Gastrocnemius medialis (tissue), 4 donors: ENCODE measurements around the gene CHAF1A. TPM values are rescaled to one million over a fixed set of nuclear protein-coding genes. Genes with fewer than 3 reads are reported as not detected.

Source experiments
- ATAC-seq, 2 donors: fragments of 150-250 bp; one replicate each; pipeline ENCODE4 v1.9.1; 2016
- DNase-seq, 2 donors: peaks; one replicate each; pipeline ENCODE4 v3.0.0-alpha.2; 2019
- H3K27ac ChIP-seq, 4 donors: fragments of 200-600 bp; sonication (generic); 1 replicate in 1 of 4; 2 replicates in 3 of 4; pipeline ENCODE4 v1.5.1; 2016 to 2018; ENCODE audit warnings: mild to moderate bottlenecking in 2 of 4, moderate library complexity in 1 of 4
- H3K27me3 ChIP-seq, 3 donors: fragments of 200-600 bp; sonication (generic) in 2 of 3; 1 replicate in 1 of 3; 2 replicates in 2 of 3; pipeline versions ENCODE4 v1.5.1 to v1.6.0; 2016 to 2019; ENCODE audit warnings: mild to moderate bottlenecking in 1 of 3, moderate library complexity in 1 of 3
- H3K36me3 ChIP-seq, 2 donors: fragments of 200-600 bp; sonication (generic) in 1 of 2; one replicate each; pipeline ENCODE4 v1.5.1; 2017 to 2018
- H3K4me1 ChIP-seq, 2 donors: fragments of 200-600 bp; sonication (generic) in 1 of 2; one replicate each; pipeline ENCODE4 v1.5.1; 2016 to 2017; ENCODE audit warnings: mild to moderate bottlenecking in 2 of 2
- H3K4me3 ChIP-seq, 4 donors: fragments of 200-600 bp; sonication (generic) in 3 of 4; 1 replicate in 1 of 4; 2 replicates in 3 of 4; pipeline ENCODE4 v1.5.1; 2016 to 2019; ENCODE audit warnings: mild to moderate bottlenecking in 2 of 4
- H3K9me3 ChIP-seq, 3 donors: fragments of 200-600 bp; sonication (generic) in 2 of 3; 1 replicate in 1 of 3; 2 replicates in 2 of 3; pipeline ENCODE4 v1.5.1; 2016 to 2019
- POLR2A ChIP-seq, 2 donors: fragments of 450-650 bp; IDR thresholded peaks; one replicate each; pipeline ENCODE4 v1.6.1; 2017; ENCODE audit warnings: antibody characterized with exemption in 2 of 2, mild to moderate bottlenecking in 2 of 2, moderate library complexity in 2 of 2
- in situ Hi-C, 4 donors: fragments of 200-750 bp; cut with MboI; loops; one replicate each; pipeline versions ENCODE4 v1.15.0 to v1.8.0; 2017; ENCODE audit warnings: low sequenced_read_pairs in 4 of 4
- intact Hi-C: fragments of 100-400 bp; cut with DNase I; formaldehyde crosslinking; loops from one replicate; pipeline ENCODE4 v1.15.1; 2023; ENCODE audit warnings: low total_unique reads
- total RNA-seq, 4 donors: library from RNA; depleted of rRNA; stranded (reverse); fragments of >200 nt; gene quantifications; one replicate each; pipeline versions ENCODE4 v1.1.0 to v1.2.3, GENCODE V29; 2016
- TF ChIP-seq, protein P1 (sequence below), 5 experiments: fragments of 450-650 bp in 3 of 5; fragments of 200-600 bp in 2 of 5; sonication (generic) in 2 of 5; IDR thresholded peaks in 4 of 5; conservative IDR thresholded peaks in 1 of 5; 1 replicate in 4 of 5; 2 replicates in 1 of 5; pipeline ENCODE4 v1.5.1; 2016 to 2019; ENCODE audit warnings: antibody characterized with exemption in 5 of 5, mild to moderate bottlenecking in 3 of 5, moderate library complexity in 3 of 5

Gene CHAF1A
- total RNA-seq, 4 donors from 2014 or later = 7.3 to 15.8 (median 9.7) TPM

DNA sequence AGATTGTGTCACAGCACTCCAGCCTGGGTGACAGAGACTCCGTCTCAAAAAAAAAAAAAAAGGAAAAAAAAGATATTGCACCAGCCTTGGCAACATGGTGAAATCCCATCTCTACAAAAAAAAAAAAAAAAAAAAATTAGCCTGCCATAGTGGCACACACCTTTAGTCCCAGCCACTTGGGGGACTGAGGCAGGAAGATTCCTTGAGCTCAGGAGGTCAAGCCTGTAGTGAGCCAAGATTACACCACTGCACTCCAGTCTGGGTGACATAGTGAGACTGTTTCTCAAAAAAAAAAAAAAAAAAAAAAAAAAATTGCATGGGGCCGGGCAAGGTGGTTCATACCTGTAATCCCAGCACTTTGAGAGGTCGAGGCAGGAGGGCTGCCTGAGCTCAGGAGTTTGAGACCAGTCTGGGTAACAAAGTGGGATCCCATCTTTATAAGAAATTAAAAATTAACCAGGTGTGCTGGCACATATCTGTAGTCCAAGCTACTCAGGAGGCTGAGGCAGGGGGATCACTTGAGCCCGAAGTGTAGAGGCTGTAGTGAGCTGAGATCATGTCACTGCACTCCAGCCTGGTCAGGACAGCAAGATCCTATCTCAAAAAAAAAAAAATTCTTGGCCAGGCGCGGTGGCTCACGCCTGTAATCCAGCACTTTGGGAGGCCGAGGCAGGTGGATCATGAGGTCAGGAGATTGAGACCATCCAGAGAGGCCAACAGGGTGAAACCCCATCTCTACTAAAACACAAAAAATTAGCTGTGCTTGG is 62.6 kb downstream of the CHAF1A start:
- no peak overlapping the region for H3K4me3 ChIP-seq
- DNase-seq (no peak), ATAC-seq (no peak)
- TF ChIP-seq POLR2A (IDR thresholded peaks at IDR 0.05) = no peak
- TF ChIP-seq, protein P1, sequence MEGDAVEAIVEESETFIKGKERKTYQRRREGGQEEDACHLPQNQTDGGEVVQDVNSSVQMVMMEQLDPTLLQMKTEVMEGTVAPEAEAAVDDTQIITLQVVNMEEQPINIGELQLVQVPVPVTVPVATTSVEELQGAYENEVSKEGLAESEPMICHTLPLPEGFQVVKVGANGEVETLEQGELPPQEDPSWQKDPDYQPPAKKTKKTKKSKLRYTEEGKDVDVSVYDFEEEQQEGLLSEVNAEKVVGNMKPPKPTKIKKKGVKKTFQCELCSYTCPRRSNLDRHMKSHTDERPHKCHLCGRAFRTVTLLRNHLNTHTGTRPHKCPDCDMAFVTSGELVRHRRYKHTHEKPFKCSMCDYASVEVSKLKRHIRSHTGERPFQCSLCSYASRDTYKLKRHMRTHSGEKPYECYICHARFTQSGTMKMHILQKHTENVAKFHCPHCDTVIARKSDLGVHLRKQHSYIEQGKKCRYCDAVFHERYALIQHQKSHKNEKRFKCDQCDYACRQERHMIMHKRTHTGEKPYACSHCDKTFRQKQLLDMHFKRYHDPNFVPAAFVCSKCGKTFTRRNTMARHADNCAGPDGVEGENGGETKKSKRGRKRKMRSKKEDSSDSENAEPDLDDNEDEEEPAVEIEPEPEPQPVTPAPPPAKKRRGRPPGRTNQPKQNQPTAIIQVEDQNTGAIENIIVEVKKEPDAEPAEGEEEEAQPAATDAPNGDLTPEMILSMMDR (IDR thresholded peaks at IDR 0.05 in 4 of 5, conservative IDR thresholded peaks at IDR 0.05 in 1 of 5) = no peak
- H3K36me3 ChIP-seq = no peaks in the 10 kb centered on the region
- H3K27ac ChIP-seq = no peak overlapping the region
- no peaks in the 10 kb centered on the region for H3K9me3 ChIP-seq
- H3K4me1 ChIP-seq = no peaks in the 10 kb centered on the region
- in situ Hi-C loops = no loop called here
- no peaks in the 10 kb centered on the region for H3K27me3 ChIP-seq
- intact Hi-C loops = no loop called here

GRCh38 chr19:4467835-4468234 is 65.4 kb downstream of the CHAF1A start:
- in situ Hi-C loops = no loop called here
- TF ChIP-seq POLR2A (IDR thresholded peaks at IDR 0.05) = no peak
- TF ChIP-seq, protein P1 (IDR thresholded peaks at IDR 0.05 in 4 of 5, conservative IDR thresholded peaks at IDR 0.05 in 1 of 5) = no peak
- intact Hi-C loops = no loop called here

DNA sequence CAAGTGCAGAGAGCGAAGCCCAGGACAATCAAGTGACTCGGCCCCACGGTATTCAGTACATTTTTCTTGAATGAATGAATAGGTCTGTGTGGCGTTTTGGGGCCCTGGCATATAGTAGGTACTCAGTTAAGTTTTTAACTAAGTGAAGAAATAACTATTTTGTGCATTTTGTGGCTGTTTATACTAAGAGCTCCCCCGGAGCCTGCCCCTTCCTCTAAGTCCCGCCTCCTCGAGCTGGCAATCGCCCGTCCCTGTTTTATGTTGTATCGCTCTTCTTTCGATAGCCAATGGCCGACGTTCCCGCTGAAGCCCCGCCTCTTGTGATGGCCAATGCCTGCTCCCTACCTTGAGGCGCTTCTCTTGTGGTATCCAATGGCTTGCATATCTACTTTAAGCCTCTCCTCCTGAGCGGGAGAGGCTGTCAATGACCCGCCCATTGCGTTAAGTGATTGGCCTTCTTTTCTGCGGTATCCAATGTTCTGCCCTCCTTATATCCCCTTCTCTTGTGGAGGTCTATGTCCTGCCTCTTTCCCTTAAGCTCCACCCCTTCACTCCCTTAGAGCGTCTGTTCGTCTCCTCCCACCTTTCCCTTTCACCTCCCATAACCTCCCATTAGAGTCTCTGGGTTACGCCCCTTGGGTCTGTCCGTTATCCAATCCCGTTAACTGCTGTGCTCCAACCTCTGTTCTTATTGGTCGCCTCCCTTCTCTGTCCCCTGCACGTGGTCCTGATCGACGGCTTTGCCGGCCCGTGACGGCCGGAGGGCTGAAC is 69.1 kb downstream of the CHAF1A start:
- peak; percentile 96 to 97 for ATAC-seq

More at GRCh38 chr19:4467835-4468234, 65.4 kb downstream of the CHAF1A start:
- no peak overlapping the region for H3K4me3 ChIP-seq
- H3K4me1 ChIP-seq = peaks cover 8% of the 10 kb centered on the region in 2 donors
- DNase-seq (no peak), ATAC-seq (no peak)
- no peak overlapping the region for H3K27ac ChIP-seq
- no peaks in the 10 kb centered on the region for H3K27me3 ChIP-seq
- H3K36me3 ChIP-seq = no peaks in the 10 kb centered on the region
- no peaks in the 10 kb centered on the region for H3K9me3 ChIP-seq

GRCh38 chr19:4472174-4472974 is 69.9 kb downstream of the CHAF1A start, which contains the start of gene HDGFL2:
TSS of gene HDGFL2 (plus strand) at chr19:4472297. CDS start at chr19:4472351, 54 bp downstream.
- TF ChIP-seq, protein P1 (IDR thresholded peaks at IDR 0.05 in 4 of 5, conservative IDR thresholded peaks at IDR 0.05 in 1 of 5) = no peak
- no peak for TF ChIP-seq POLR2A (IDR thresholded peaks at IDR 0.05)
- peak within 1 kb of the TSS; percentile 80 to 95 (median 90) for H3K27ac ChIP-seq
- peaks cover 0 to 8% of the 10 kb centered on the region in 2 donors for H3K36me3 ChIP-seq
- H3K9me3 ChIP-seq = no peaks in the 10 kb centered on the region
- intact Hi-C loops (no loop called here), in situ Hi-C loops (no loop called here)
- peaks cover 16 to 18% of the 10 kb centered on the region in 2 donors for H3K4me1 ChIP-seq
- H3K27me3 ChIP-seq = no peaks in the 10 kb centered on the region
- peak within 1 kb of the TSS; percentile 68 to 85 (median 77) for H3K4me3 ChIP-seq
- ATAC-seq (no peak), DNase-seq (no peak)

More for the DNA sequence above, 69.1 kb downstream of the CHAF1A start:
- peak overlapping the region; percentile 57 to 85 (median 76) for H3K4me3 ChIP-seq
- peaks cover 16 to 18% of the 10 kb centered on the region in 2 donors for H3K4me1 ChIP-seq
- H3K27me3 ChIP-seq = no peaks in the 10 kb centered on the region
- peak overlapping the region; percentile 80 to 95 (median 90) for H3K27ac ChIP-seq
- peak; percentile 45 to 84 for TF ChIP-seq POLR2A (IDR thresholded peaks at IDR 0.05)
- TF ChIP-seq, protein P1 (IDR thresholded peaks at IDR 0.05 in 4 of 5, conservative IDR thresholded peaks at IDR 0.05 in 1 of 5) = no peak
- intact Hi-C loops = loop anchor here (1.0 kb wide), 1 partner anchor 14 kb away; the partner anchor contains the start of gene UBXN6
- in situ Hi-C loops = no loop called here
- H3K9me3 ChIP-seq = no peaks in the 10 kb centered on the region
- DNase-seq = peak; percentile 99 to 100
- no peaks in the 10 kb centered on the region for H3K36me3 ChIP-seq
